Measurements from ENCODE around the gene SLC25A25. TPM values are rescaled to one million over a fixed set of nuclear protein-coding genes. Genes with fewer than 3 reads are reported as not detected.

SLC25A25 gene
- total and polyA plus RNA-seq, 5 donors from 2014 or later = 11.3 to 13.8 (median 12.0) TPM

GRCh38 chr9:128053560-128053959 lies 14.5 kb upstream of the SLC25A25 start:
- Mint-ChIP-seq H3K36me3 (no peaks in the 10 kb centered on the region), H3K9me3 (peaks cover 0 to 1% (median 0%) of the 10 kb centered on the region in 7 donors), H3K27me3 (no peaks in the 10 kb centered on the region), H3K4me1 (peaks cover 0 to 2% (median under 1%) of the 10 kb centered on the region in 4 donors), H3K4me3 (no peak overlapping the region), H3K27ac (no peak overlapping the region)
- no peaks in the 10 kb centered on the region for H3K4me1 ChIP-seq (ENCODE audit: control insufficient read depth, insufficient read depth, low read length, poor library complexity, severe bottlenecking)
- no peaks in the 10 kb centered on the region for H3K9me3 ChIP-seq (ENCODE audit: control insufficient read depth in 2 of 2, low read length in 2 of 2)
- DNase-seq (no peak), ATAC-seq (ENCODE audit: low read depth in 2 of 2) (no peak)
- no peaks in the 10 kb centered on the region for H3K36me3 ChIP-seq (ENCODE audit: control insufficient read depth, insufficient read depth, low read length)
- no peak overlapping the region for H3K27ac ChIP-seq (ENCODE audit: insufficient read depth, low read length, poor library complexity, severe bottlenecking)
- no peak overlapping the region for H3K4me3 ChIP-seq (ENCODE audit: low read depth, low read length)
- H3K27me3 ChIP-seq (ENCODE audit: control insufficient read depth, insufficient read depth, low read length) = no peaks in the 10 kb centered on the region

GRCh38 chr9:128054087-128054486 lies 13.9 kb upstream of the SLC25A25 start:
- no peak overlapping the region for H3K4me3 ChIP-seq (ENCODE audit: low read depth, low read length)
- no peak overlapping the region for H3K4me3 Mint-ChIP-seq
- H3K36me3 ChIP-seq (ENCODE audit: control insufficient read depth, insufficient read depth, low read length) = no peaks in the 10 kb centered on the region
- H3K9me3 ChIP-seq (ENCODE audit: control insufficient read depth in 2 of 2, low read length in 2 of 2) = no peaks in the 10 kb centered on the region
- DNase-seq (no peak), ATAC-seq (ENCODE audit: low read depth in 2 of 2) (no peak)
- H3K4me1 Mint-ChIP-seq = peaks cover 0 to 2% (median 0%) of the 10 kb centered on the region in 4 donors
- no peaks in the 10 kb centered on the region for H3K27me3 Mint-ChIP-seq
- H3K27me3 ChIP-seq (ENCODE audit: control insufficient read depth, insufficient read depth, low read length) = no peaks in the 10 kb centered on the region
- no peaks in the 10 kb centered on the region for H3K36me3 Mint-ChIP-seq
- peak overlapping the region in 1 of 3 donors; percentile 51 for H3K27ac Mint-ChIP-seq
- no peaks in the 10 kb centered on the region for H3K9me3 Mint-ChIP-seq
- no peaks in the 10 kb centered on the region for H3K4me1 ChIP-seq (ENCODE audit: control insufficient read depth, insufficient read depth, low read length, poor library complexity, severe bottlenecking)
- H3K27ac ChIP-seq (ENCODE audit: insufficient read depth, low read length, poor library complexity, severe bottlenecking) = no peak overlapping the region

GRCh38 chr9:128055344-128056040 lies 12.5 kb upstream of the SLC25A25 start:
- H3K27me3 Mint-ChIP-seq = no peaks in the 10 kb centered on the region
- Histone ChIP-seq H3K27me3 (ENCODE audit: control insufficient read depth, insufficient read depth, low read length) (no peaks in the 10 kb centered on the region), H3K27ac (ENCODE audit: insufficient read depth, low read length, poor library complexity, severe bottlenecking) (no peak overlapping the region), H3K9me3 (ENCODE audit: control insufficient read depth in 2 of 2, low read length in 2 of 2) (no peaks in the 10 kb centered on the region), H3K4me1 (ENCODE audit: control insufficient read depth, insufficient read depth, low read length, poor library complexity, severe bottlenecking) (peaks cover 3% of the 10 kb centered on the region), H3K4me3 (ENCODE audit: low read depth, low read length) (no peak overlapping the region), H3K36me3 (ENCODE audit: control insufficient read depth, insufficient read depth, low read length) (no peaks in the 10 kb centered on the region)
- H3K27ac Mint-ChIP-seq = no peak overlapping the region
- no peak overlapping the region for H3K4me3 Mint-ChIP-seq
- peak in 1 of 2 donors; percentile 11 for ATAC-seq (ENCODE audit: low read depth in 2 of 2)
- DNase-seq = no peak
- H3K36me3 Mint-ChIP-seq = no peaks in the 10 kb centered on the region
- H3K9me3 Mint-ChIP-seq = no peaks in the 10 kb centered on the region
- H3K4me1 Mint-ChIP-seq = peaks cover 0 to 2% (median 0%) of the 10 kb centered on the region in 4 donors

- Mint-ChIP-seq H3K9me3 (no peaks in the 10 kb centered on the region), H3K4me1 (peaks cover 1 to 7% (median 3%) of the 10 kb centered on the region in 4 donors), H3K36me3 (no peaks in the 10 kb centered on the region), H3K27ac (no peak overlapping the region), H3K4me3 (no peak overlapping the region), H3K27me3 (no peaks in the 10 kb centered on the region)
- no peaks in the 10 kb centered on the region for H3K9me3 ChIP-seq (ENCODE audit: control insufficient read depth in 2 of 2, low read length in 2 of 2)
- no peaks in the 10 kb centered on the region for H3K36me3 ChIP-seq (ENCODE audit: control insufficient read depth, insufficient read depth, low read length)
- no peak overlapping the region for H3K4me3 ChIP-seq (ENCODE audit: low read depth, low read length)
- no peaks in the 10 kb centered on the region for H3K27me3 ChIP-seq (ENCODE audit: control insufficient read depth, insufficient read depth, low read length)
- H3K4me1 ChIP-seq (ENCODE audit: control insufficient read depth, insufficient read depth, low read length, poor library complexity, severe bottlenecking) = peaks cover 9% of the 10 kb centered on the region
- ATAC-seq (ENCODE audit: low read depth in 2 of 2) = no peak
- no peak for DNase-seq
- no peak overlapping the region for H3K27ac ChIP-seq (ENCODE audit: insufficient read depth, low read length, poor library complexity, severe bottlenecking)
Observed at GRCh38 chr9:128056086-128056485, 11.9 kb upstream of the SLC25A25 start.

GRCh38 chr9:128056887-128057723 lies 10.9 kb upstream of the SLC25A25 start:
- H3K27ac Mint-ChIP-seq = peak overlapping the region in 1 of 3 donors; percentile 58

GRCh38 chr9:128057724-128058409 lies 10.2 kb upstream of the SLC25A25 start:
- Histone ChIP-seq H3K27me3 (ENCODE audit: control insufficient read depth, insufficient read depth, low read length) (no peaks in the 10 kb centered on the region), H3K4me1 (ENCODE audit: control insufficient read depth, insufficient read depth, low read length, poor library complexity, severe bottlenecking) (peaks cover 25% of the 10 kb centered on the region), H3K36me3 (ENCODE audit: control insufficient read depth, insufficient read depth, low read length) (peaks cover 3% of the 10 kb centered on the region), H3K4me3 (ENCODE audit: low read depth, low read length) (no peak overlapping the region), H3K9me3 (ENCODE audit: control insufficient read depth in 2 of 2, low read length in 2 of 2) (no peaks in the 10 kb centered on the region), H3K27ac (ENCODE audit: insufficient read depth, low read length, poor library complexity, severe bottlenecking) (no peak overlapping the region)
- H3K27ac Mint-ChIP-seq = peak overlapping the region in 2 of 3 donors; percentile 7 to 58
- ATAC-seq (ENCODE audit: low read depth in 2 of 2) (no peak), DNase-seq (no peak)
- peaks cover 6 to 25% (median 13%) of the 10 kb centered on the region in 4 donors for H3K4me1 Mint-ChIP-seq
- no peaks in the 10 kb centered on the region for H3K9me3 Mint-ChIP-seq
- H3K4me3 Mint-ChIP-seq = no peak overlapping the region
- peaks cover 4% of the 10 kb centered on the region for H3K36me3 Mint-ChIP-seq
- H3K27me3 Mint-ChIP-seq = no peaks in the 10 kb centered on the region

More at GRCh38 chr9:128056887-128057723, 10.9 kb upstream of the SLC25A25 start:
- H3K4me3 ChIP-seq (ENCODE audit: low read depth, low read length) = no peak overlapping the region
- H3K27ac ChIP-seq (ENCODE audit: insufficient read depth, low read length, poor library complexity, severe bottlenecking) = no peak overlapping the region
- Mint-ChIP-seq H3K4me1 (peaks cover 6 to 17% (median 10%) of the 10 kb centered on the region in 4 donors), H3K36me3 (peaks cover under 1% of the 10 kb centered on the region), H3K9me3 (no peaks in the 10 kb centered on the region), H3K27me3 (no peaks in the 10 kb centered on the region), H3K4me3 (no peak overlapping the region)
- ATAC-seq (ENCODE audit: low read depth in 2 of 2) = no peak
- no peaks in the 10 kb centered on the region for H3K27me3 ChIP-seq (ENCODE audit: control insufficient read depth, insufficient read depth, low read length)
- peaks cover 3% of the 10 kb centered on the region for H3K36me3 ChIP-seq (ENCODE audit: control insufficient read depth, insufficient read depth, low read length)
- DNase-seq = no peak
- H3K4me1 ChIP-seq (ENCODE audit: control insufficient read depth, insufficient read depth, low read length, poor library complexity, severe bottlenecking) = peaks cover 18% of the 10 kb centered on the region
- no peaks in the 10 kb centered on the region for H3K9me3 ChIP-seq (ENCODE audit: control insufficient read depth in 2 of 2, low read length in 2 of 2)

- ATAC-seq (ENCODE audit: low read depth in 2 of 2) (no peak), DNase-seq (no peak)
- peaks cover 6 to 36% (median 13%) of the 10 kb centered on the region in 4 donors for H3K4me1 Mint-ChIP-seq
- peaks cover 9% of the 10 kb centered on the region for H3K36me3 Mint-ChIP-seq
- H3K9me3 ChIP-seq (ENCODE audit: control insufficient read depth in 2 of 2, low read length in 2 of 2) = no peaks in the 10 kb centered on the region
- no peak overlapping the region for H3K4me3 Mint-ChIP-seq
- H3K4me3 ChIP-seq (ENCODE audit: low read depth, low read length) = no peak overlapping the region
- no peaks in the 10 kb centered on the region for H3K9me3 Mint-ChIP-seq
- H3K27me3 Mint-ChIP-seq = no peaks in the 10 kb centered on the region
- no peak overlapping the region for H3K27ac Mint-ChIP-seq
- no peaks in the 10 kb centered on the region for H3K27me3 ChIP-seq (ENCODE audit: control insufficient read depth, insufficient read depth, low read length)
- H3K36me3 ChIP-seq (ENCODE audit: control insufficient read depth, insufficient read depth, low read length) = peaks cover 9% of the 10 kb centered on the region
- no peak overlapping the region for H3K27ac ChIP-seq (ENCODE audit: insufficient read depth, low read length, poor library complexity, severe bottlenecking)
- H3K4me1 ChIP-seq (ENCODE audit: control insufficient read depth, insufficient read depth, low read length, poor library complexity, severe bottlenecking) = peaks cover 32% of the 10 kb centered on the region
Observed at GRCh38 chr9:128059365-128059983, 8.6 kb upstream of the SLC25A25 start.

Measured in CD4-positive, CD25-positive, alpha-beta regulatory T cell (primary cell).